GM20431 (cell line): Measurements from ENCODE around the gene FEM1C.

ENCODE experiments used
- in situ Hi-C: fragments of 300-500 bp; cut with MseI, MboI; formaldehyde crosslinking; loops from one replicate; pipeline ENCODE4 v1.15.0; 2020; ENCODE audit warnings: low sequenced_read_pairs; ENCODE audit not compliant: unreplicated experiment

Gene FEM1C

GRCh38 chr5:115544436-115545350 lies at the start of gene FEM1C:
TSS of gene FEM1C (minus strand) at chr5:115544775. CDS start at chr5:115543493, 1,282 bp downstream.
- in situ Hi-C loops = no loop called here

- in situ Hi-C loops = no loop called here
Observed at GRCh38 chr5:115589043-115589442, 44.5 kb upstream of the FEM1C start.

- in situ Hi-C loops = no loop called here
Observed at GRCh38 chr5:115588640-115589039, 44.1 kb upstream of the FEM1C start.

GRCh38 chr5:115586525-115587146 lies 42.1 kb upstream of the FEM1C start:
- in situ Hi-C loops = no loop called here

GRCh38 chr5:115585265-115585664 lies 40.7 kb upstream of the FEM1C start:
- in situ Hi-C loops = no loop called here

- in situ Hi-C loops = no loop called here
Observed at GRCh38 chr5:115584501-115584900, 39.9 kb upstream of the FEM1C start.

GRCh38 chr5:115583474-115583873 lies 38.9 kb upstream of the FEM1C start:
- in situ Hi-C loops = no loop called here

- in situ Hi-C loops = no loop called here
Observed at GRCh38 chr5:115580941-115581340, 36.4 kb upstream of the FEM1C start.

- in situ Hi-C loops = no loop called here
Observed at GRCh38 chr5:115579747-115580173, 35.2 kb upstream of the FEM1C start.

GRCh38 chr5:115579216-115579615 lies 34.6 kb upstream of the FEM1C start:
- in situ Hi-C loops = no loop called here

- in situ Hi-C loops = no loop called here
Observed at GRCh38 chr5:115578657-115579056, 34.1 kb upstream of the FEM1C start.

GRCh38 chr5:115577741-115578140 lies 33.2 kb upstream of the FEM1C start:
- in situ Hi-C loops = no loop called here

GRCh38 chr5:115577329-115577728 lies 32.8 kb upstream of the FEM1C start:
- in situ Hi-C loops = no loop called here

- in situ Hi-C loops = no loop called here
Observed at GRCh38 chr5:115575167-115576070, 30.8 kb upstream of the FEM1C start.

GRCh38 chr5:115573133-115573532 lies 28.6 kb upstream of the FEM1C start:
- in situ Hi-C loops = loop anchor here (25.0 kb wide), 1 partner anchor 261 kb away; no protein-coding TSS in a partner anchor

- in situ Hi-C loops = loop anchor here (25.0 kb wide), 1 partner anchor 259 kb away; no protein-coding TSS in a partner anchor
Observed at GRCh38 chr5:115571441-115571878, 26.9 kb upstream of the FEM1C start.

GRCh38 chr5:115568668-115569067 lies 24.1 kb upstream of the FEM1C start:
- in situ Hi-C loops = loop anchor here (25.0 kb wide), 1 partner anchor 256 kb away; no protein-coding TSS in a partner anchor

GRCh38 chr5:115565233-115565632 lies 20.7 kb upstream of the FEM1C start:
- in situ Hi-C loops = loop anchor here (25.0 kb wide), 1 partner anchor 253 kb away; no protein-coding TSS in a partner anchor

GRCh38 chr5:115561176-115561575 lies 16.6 kb upstream of the FEM1C start:
- in situ Hi-C loops = loop anchor here (25.0 kb wide), 1 partner anchor 249 kb away; no protein-coding TSS in a partner anchor

GRCh38 chr5:115559524-115559923 lies 14.9 kb upstream of the FEM1C start:
- in situ Hi-C loops = loop anchor here (25.0 kb wide), 1 partner anchor 247 kb away; no protein-coding TSS in a partner anchor
